ENCODE results near the gene ARL15. TPM values are rescaled to one million over a fixed set of nuclear protein-coding genes. Genes with fewer than 3 reads are reported as not detected.
"Not testable (repeated sequence)": the region's sequence is repeated elsewhere in the genome, so short reads cannot be mapped to it uniquely, and the experiment has no call there.

ARL15 gene
- total and polyA plus RNA-seq, 2 donors (not counting 1 experiment from before 2014, with no cell fraction given) = 5.8 to 20.5 TPM

DNA sequence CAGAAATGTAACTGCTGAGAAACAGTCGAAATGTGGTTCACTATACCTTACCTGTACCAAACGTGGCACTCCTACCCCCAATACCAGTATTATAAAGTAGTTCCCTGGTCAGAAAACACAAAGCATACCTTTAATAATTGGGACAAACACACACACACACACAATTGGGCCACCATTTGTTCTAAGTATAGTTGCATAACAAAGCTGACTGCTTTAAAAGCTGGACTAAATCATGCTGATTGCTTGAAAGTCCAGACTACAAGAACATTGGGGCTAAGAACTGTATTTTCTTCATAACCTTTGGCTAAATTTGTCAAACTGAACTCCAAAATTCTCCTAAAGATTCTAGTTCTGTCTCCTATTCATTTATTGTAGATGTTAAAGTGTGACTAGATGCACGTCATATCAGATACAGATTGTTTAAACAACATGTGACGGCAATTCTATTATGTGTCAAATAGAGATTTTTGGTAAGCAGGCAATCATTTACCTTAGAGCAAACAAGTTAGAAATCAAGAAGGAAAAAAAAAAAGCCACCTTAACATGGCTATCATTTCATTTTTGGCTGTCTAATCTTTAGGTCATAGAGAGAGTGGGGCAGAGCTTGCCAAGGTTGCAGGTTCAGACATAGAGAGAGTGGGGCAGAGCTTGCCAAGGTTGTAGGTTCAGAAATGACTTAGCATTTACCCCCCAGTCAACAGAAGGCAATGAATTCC lies 265.1 kb downstream of the ARL15 start:
- Mint-ChIP-seq H3K4me1 (no peaks in the 10 kb centered on the region), H3K4me3 (no peak overlapping the region), H3K27ac (no peak overlapping the region), H3K27me3 (no peaks in the 10 kb centered on the region), H3K9me3 (ENCODE audit: insufficient read depth) (no peaks in the 10 kb centered on the region)
- TF ChIP-seq EZH2 (IDR thresholded peaks at IDR 0.05; ENCODE audit: borderline replicate concordance, insufficient read depth, low read depth, low read length, poor library complexity, severe bottlenecking) = no peak
- ATAC-seq (ENCODE audit: low read depth) (no peak), DNase-seq (no peak)
- H3K27me3 ChIP-seq (replicated peaks in 1 of 4; ENCODE audit: control extremely low read depth in 1 of 4, control insufficient read depth in 3 of 4, insufficient read depth in 4 of 4, low read length in 3 of 4) = no peaks in the 10 kb centered on the region
- H3K4me2 ChIP-seq (replicated peaks; ENCODE audit: low read depth, low read length, poor library complexity, severe bottlenecking) = no peak overlapping the region
- intact Hi-C loops (cut with micrococcal nuclease) = no loop called here
- no peaks in the 10 kb centered on the region for H3K36me3 ChIP-seq (replicated peaks in 1 of 2; ENCODE audit: control extremely low read depth in 1 of 2, control insufficient read depth in 1 of 2, extremely low read depth in 1 of 2, insufficient read depth in 2 of 2, low read length in 1 of 2)
- CTCF ChIA-PET = no interaction called here
- no peak overlapping the region for H2AFZ ChIP-seq (ENCODE audit: insufficient read depth, low read depth, low read length, poor library complexity, severe bottlenecking)
- H4K20me1 ChIP-seq (ENCODE audit: control insufficient read depth, insufficient read depth, low read length, poor library complexity, severe bottlenecking) = no peaks in the 10 kb centered on the region
- 83% methylated on average over 1 of the region's 4 CpGs for WGBS (ENCODE audit: insufficient coverage)
- H3K4me1 ChIP-seq (ENCODE audit: control insufficient read depth in 2 of 2, insufficient read depth in 2 of 2, low read length in 2 of 2) = no peaks in the 10 kb centered on the region
- H3K4me3 ChIP-seq (ENCODE audit: control extremely low read depth in 1 of 5, extremely low read depth in 1 of 5, insufficient read depth in 1 of 5, low read depth in 2 of 5, low read length in 4 of 5) = no peak overlapping the region
- H3K27ac ChIP-seq (ENCODE audit: low read length in 2 of 2) = no peak overlapping the region
- H3K79me2 ChIP-seq (ENCODE audit: control insufficient read depth, insufficient read depth, low read length) = no peaks in the 10 kb centered on the region
- H3K9me3 ChIP-seq (ENCODE audit: control extremely low read depth in 1 of 3, control insufficient read depth in 2 of 3, insufficient read depth in 1 of 3, low read length in 2 of 3) = no peaks in the 10 kb centered on the region
- POLR2A ChIA-PET = no interaction called here
- H3K9ac ChIP-seq (ENCODE audit: low read length) = no peak overlapping the region

DNA sequence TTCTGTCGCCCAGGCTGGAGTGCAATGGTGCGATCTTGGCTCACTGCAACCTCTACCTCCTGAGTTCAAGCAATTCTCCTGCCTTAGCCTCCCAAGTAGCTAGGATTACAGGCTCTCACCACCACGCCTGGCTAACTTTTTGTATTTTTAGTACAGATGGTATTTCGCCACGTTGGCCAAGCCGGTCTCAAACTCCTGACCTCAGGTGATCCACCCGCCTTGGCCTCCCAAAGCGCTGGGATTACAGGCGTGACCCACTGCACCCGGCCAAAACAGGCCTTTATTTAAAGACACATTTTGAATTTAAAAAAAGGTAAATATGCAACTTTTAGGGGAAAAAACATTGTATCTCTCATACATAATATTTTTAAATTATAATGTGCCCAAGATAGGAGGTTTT lies 266.1 kb downstream of the ARL15 start:
- H3K27ac Mint-ChIP-seq; H3K27ac ChIP-seq (ENCODE audit: low read length in 2 of 2); H3K9ac ChIP-seq (ENCODE audit: low read length); H3K4me1 Mint-ChIP-seq; H3K27me3 Mint-ChIP-seq; H3K4me1 ChIP-seq (ENCODE audit: control insufficient read depth in 2 of 2, insufficient read depth in 2 of 2, low read length in 2 of 2); H3K4me2 ChIP-seq (replicated peaks; ENCODE audit: low read depth, low read length, poor library complexity, severe bottlenecking); H3K9me3 Mint-ChIP-seq (ENCODE audit: insufficient read depth); H3K4me3 Mint-ChIP-seq; H2AFZ ChIP-seq (ENCODE audit: insufficient read depth, low read depth, low read length, poor library complexity, severe bottlenecking); H3K9me3 ChIP-seq (ENCODE audit: control extremely low read depth in 1 of 3, control insufficient read depth in 2 of 3, insufficient read depth in 1 of 3, low read length in 2 of 3); H4K20me1 ChIP-seq (ENCODE audit: control insufficient read depth, insufficient read depth, low read length, poor library complexity, severe bottlenecking); H3K79me2 ChIP-seq (ENCODE audit: control insufficient read depth, insufficient read depth, low read length); intact Hi-C loops (cut with micrococcal nuclease); DNase-seq; H3K27me3 ChIP-seq (replicated peaks in 1 of 4; ENCODE audit: control extremely low read depth in 1 of 4, control insufficient read depth in 3 of 4, insufficient read depth in 4 of 4, low read length in 3 of 4); POLR2A ChIA-PET; CTCF ChIA-PET; H3K36me3 ChIP-seq (replicated peaks in 1 of 2; ENCODE audit: control extremely low read depth in 1 of 2, control insufficient read depth in 1 of 2, extremely low read depth in 1 of 2, insufficient read depth in 2 of 2, low read length in 1 of 2); H3K4me3 ChIP-seq (ENCODE audit: control extremely low read depth in 1 of 5, extremely low read depth in 1 of 5, insufficient read depth in 1 of 5, low read depth in 2 of 5, low read length in 4 of 5); ATAC-seq (ENCODE audit: low read depth): not testable (repeated sequence)
- WGBS (ENCODE audit: insufficient coverage) = 100% methylated on average over 4 of the region's 10 CpGs

Measured in B cell (primary cell).